ENCODE results near the gene PLIN1. TPM values are rescaled to one million over a fixed set of nuclear protein-coding genes. Genes with fewer than 3 reads are reported as not detected.

Gene PLIN1
- 0.27 and 0.41 TPM in 2 replicates for total RNA-seq (ENCODE audit: low replicate concordance)

DNA sequence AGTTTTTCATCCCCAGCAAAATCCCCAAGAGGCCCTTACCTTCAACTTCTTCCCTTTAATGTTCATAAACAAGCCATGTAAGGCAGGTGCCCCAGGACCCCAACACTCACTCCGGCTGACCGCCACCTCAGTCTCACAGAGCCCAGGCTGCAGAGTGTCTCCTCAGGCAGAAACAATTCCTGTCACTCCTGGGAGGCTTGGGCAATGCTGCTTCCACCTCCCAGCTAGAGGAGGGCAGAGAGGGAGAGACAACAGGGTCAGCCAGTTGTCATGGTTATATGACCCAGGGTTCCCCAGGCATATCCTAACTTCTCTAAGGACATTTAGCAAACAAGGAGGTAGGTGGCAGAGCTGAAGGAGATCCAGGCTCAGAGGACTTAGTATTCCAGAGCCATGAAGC, at the start of gene PLIN1:
Gene PLIN1 (minus strand): TSS at position 156 of the 400 bp plus-strand sequence. CDS start 1,878 bp downstream, outside the sequence.
- H3K4me3 ChIP-seq (ENCODE audit: low read depth, low read length) = no peak within 1 kb of the TSS
- no peak for DNase-seq (ENCODE audit: low read depth)
- TF ChIP-seq CTCF (IDR thresholded peaks at IDR 0.05; ENCODE audit: insufficient read depth, low read length) = no peak

- H3K4me3 ChIP-seq (ENCODE audit: low read depth, low read length) = no peak overlapping the region
- TF ChIP-seq CTCF (IDR thresholded peaks at IDR 0.05; ENCODE audit: insufficient read depth, low read length) = no peak
- peak; percentile 47 for DNase-seq (ENCODE audit: low read depth)
Observed at GRCh38 chr15:89728254-89728653, 49.1 kb upstream of the PLIN1 start.

DNA sequence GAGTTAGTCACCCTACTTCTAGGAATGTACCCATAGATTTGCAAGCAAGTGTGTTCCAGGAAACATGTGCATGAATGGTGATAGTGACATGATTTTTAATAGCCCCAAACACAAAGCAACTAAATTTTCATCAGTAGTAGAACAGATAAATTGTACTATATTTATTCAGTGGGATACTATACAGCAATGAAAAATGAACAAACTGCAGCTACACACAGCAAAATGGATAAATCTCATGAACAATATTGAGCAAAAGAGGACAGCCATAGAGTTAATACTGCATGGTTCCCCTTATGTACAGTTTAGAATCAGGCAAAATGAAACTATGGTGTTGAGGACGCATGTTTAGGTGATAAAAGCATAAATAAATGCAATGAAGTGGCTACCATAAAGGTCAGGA, 45.9 kb upstream of the PLIN1 start:
- no peak for TF ChIP-seq CTCF (IDR thresholded peaks at IDR 0.05; ENCODE audit: insufficient read depth, low read length)
- DNase-seq (ENCODE audit: low read depth) = no peak
- no peak overlapping the region for H3K4me3 ChIP-seq (ENCODE audit: low read depth, low read length)

- DNase-seq (ENCODE audit: low read depth) = no peak
- no peak overlapping the region for H3K4me3 ChIP-seq (ENCODE audit: low read depth, low read length)
- TF ChIP-seq CTCF (IDR thresholded peaks at IDR 0.05; ENCODE audit: insufficient read depth, low read length) = no peak
Observed at GRCh38 chr15:89724621-89725020, 45.5 kb upstream of the PLIN1 start.

- no peak for TF ChIP-seq CTCF (IDR thresholded peaks at IDR 0.05; ENCODE audit: insufficient read depth, low read length)
- no peak overlapping the region for H3K4me3 ChIP-seq (ENCODE audit: low read depth, low read length)
- no peak for DNase-seq (ENCODE audit: low read depth)
Observed at GRCh38 chr15:89723031-89723430, 43.9 kb upstream of the PLIN1 start.

DNA sequence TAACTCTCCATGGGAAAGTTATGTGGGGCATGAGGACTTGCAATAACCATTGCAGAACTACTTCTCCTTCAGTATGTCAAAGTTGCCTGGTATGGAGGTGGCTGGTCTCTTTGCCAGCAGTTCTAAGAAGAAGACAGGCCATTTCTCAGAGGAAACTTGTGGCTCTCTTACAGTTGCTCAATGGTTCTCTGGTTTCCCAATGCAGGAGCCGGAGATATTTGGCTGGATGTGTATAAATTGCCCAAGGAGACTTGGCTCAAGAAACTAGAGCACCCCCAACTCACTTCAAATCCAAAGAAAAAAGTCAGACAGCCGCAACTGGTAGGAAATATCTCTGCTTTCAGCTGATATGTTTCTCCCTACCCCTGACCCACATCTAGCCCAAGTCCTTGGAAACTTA, 35.6 kb upstream of the PLIN1 start:
- DNase-seq (ENCODE audit: low read depth) = peak; percentile 25
- TF ChIP-seq CTCF (IDR thresholded peaks at IDR 0.05; ENCODE audit: insufficient read depth, low read length) = no peak

DNA sequence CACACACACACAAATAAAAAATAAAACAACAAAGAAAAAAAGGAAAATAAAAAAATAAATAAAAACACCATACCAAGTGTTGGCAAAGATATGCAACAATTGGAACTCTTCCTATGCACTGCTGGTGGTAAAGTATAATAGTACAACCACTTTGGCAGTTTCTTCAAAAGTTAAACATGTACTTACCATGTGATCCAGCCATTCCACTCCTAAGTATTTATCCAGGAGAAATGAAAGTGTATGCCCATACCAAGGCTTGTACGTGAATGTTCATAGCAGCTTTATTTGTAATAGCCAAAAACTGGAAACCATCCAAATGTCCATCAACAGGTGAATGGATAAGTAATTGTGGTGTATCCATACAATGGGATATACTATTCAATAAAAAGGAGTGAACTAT, 28.4 kb upstream of the PLIN1 start:
- TF ChIP-seq CTCF (IDR thresholded peaks at IDR 0.05; ENCODE audit: insufficient read depth, low read length) = no peak
- H3K4me3 ChIP-seq (ENCODE audit: low read depth, low read length) = no peak overlapping the region
- no peak for DNase-seq (ENCODE audit: low read depth)

More for the DNA sequence above, 35.6 kb upstream of the PLIN1 start:
- H3K4me3 ChIP-seq (ENCODE audit: low read depth, low read length) = no peak overlapping the region

Measured in fibroblast of the aortic adventitia (primary cell).